Endothelial cell of umbilical vein (primary cell): ENCODE data around the gene TP73. TPM values are rescaled to one million over a fixed set of nuclear protein-coding genes. Genes with fewer than 3 reads are reported as not detected.

Experiments
- BruUV-seq: library from RNA; stranded (reverse); fragments of 400-500 nt; replicated peaks from 2 replicates; lab custom pipeline; 2021; lab: Mats Ljungman, UMichigan
- CTCF ChIA-PET: fragments of 300-600, 350-600 bp; sonication (Branson Sonifier 250); formaldehyde crosslinking; loops from one replicate; lab custom pipeline; 2021; ENCODE audit warnings: antibody characterized with exemption, inconsistent platforms; lab: Charles Lee
- POLR2A ChIA-PET: fragments of 300-600, 350-600 bp; sonication (Branson Sonifier 250); formaldehyde crosslinking; loops from one replicate; lab custom pipeline; 2021; ENCODE audit warnings: antibody characterized with exemption, inconsistent platforms; lab: Charles Lee
- DNase-seq: peaks from one replicate; pipeline ENCODE4 v3.0.0-alpha.2; 2011; ENCODE audit warnings: low read depth, low spot score
- FAIRE-seq: peaks from 2 replicates; lab custom pipeline; 2011; peaks lifted over from hg19 to GRCh38; lab: Jason Lieb, UNC
- H2AFZ ChIP-seq: 2 replicates; pipeline ENCODE4 v1.6.0; 2012; ENCODE audit warnings: low read depth, low read length, control low read depth, inconsistent platforms
- H3K27ac ChIP-seq: 2 replicates; pipeline ENCODE4 v1.5.1; 2011; ENCODE audit warnings: low read depth, mild to moderate bottlenecking, control low read depth, low read length, moderate library complexity; ENCODE audit not compliant: insufficient read depth
- H3K27me3 ChIP-seq, 2 experiments: 2 replicates each; pipeline versions ENCODE4 v1.6.0 to v1.6.1; 2011; ENCODE audit warnings: low read length in 2 of 2, mixed read lengths in 1 of 2; ENCODE audit not compliant: control insufficient read depth in 2 of 2, insufficient read depth in 2 of 2
- H3K36me3 ChIP-seq, 2 experiments: 2 replicates in 1 of 2; 3 replicates in 1 of 2; pipeline ENCODE4 v1.5.1; 2011; ENCODE audit warnings: low read length in 2 of 2, mild to moderate bottlenecking in 1 of 2, moderate library complexity in 1 of 2; ENCODE audit not compliant: control insufficient read depth in 2 of 2, insufficient read depth in 2 of 2; ENCODE audit errors: extremely low read depth in 1 of 2
- H3K4me1 ChIP-seq: 3 replicates; pipeline ENCODE4 v1.5.1; 2011; ENCODE audit warnings: mild to moderate bottlenecking, low read length; ENCODE audit not compliant: control insufficient read depth, insufficient read depth; ENCODE audit errors: extremely low read depth
- H3K4me2 ChIP-seq: 2 replicates; pipeline ENCODE4 v1.6.1; 2011; ENCODE audit warnings: low read length, control low read depth, mixed read lengths; ENCODE audit not compliant: insufficient read depth
- H3K4me3 ChIP-seq, 3 experiments: fragments of 200-600 bp in 1 of 3; sonication (generic), shearing (Covaris generic) in 1 of 3; replicated peaks in 1 of 3; 2 replicates each; pipeline ENCODE4 v1.5.1; 2011 to 2016; ENCODE audit warnings: control low read depth in 3 of 3, low read length in 3 of 3, mild to moderate bottlenecking in 2 of 3, inconsistent platforms in 1 of 3, low read depth in 1 of 3, moderate library complexity in 1 of 3; ENCODE audit not compliant: insufficient read depth in 1 of 3
- H3K79me2 ChIP-seq: 2 replicates; pipeline ENCODE4 v1.6.0; 2012; ENCODE audit warnings: low read length, inconsistent platforms; ENCODE audit not compliant: control insufficient read depth, insufficient read depth
- H3K9ac ChIP-seq: replicated peaks from 2 replicates; pipeline ENCODE3; 2011; ENCODE audit warnings: low read length, control low read depth; ENCODE audit not compliant: insufficient read depth; ENCODE audit errors: extremely low read depth
- H3K9me1 ChIP-seq: replicated peaks from 3 replicates; pipeline ENCODE4 v1.6.0; 2011; ENCODE audit warnings: mild to moderate bottlenecking, low read length; ENCODE audit not compliant: control insufficient read depth, insufficient read depth; ENCODE audit errors: extremely low read depth
- H3K9me3 ChIP-seq: replicated peaks from 2 replicates; pipeline ENCODE4 v1.5.1; 2012; ENCODE audit warnings: low read length, inconsistent platforms; ENCODE audit not compliant: control insufficient read depth, insufficient read depth
- H4K20me1 ChIP-seq: replicated peaks from 2 replicates; pipeline ENCODE3; 2011; ENCODE audit warnings: mild to moderate bottlenecking, low read length; ENCODE audit not compliant: control insufficient read depth, insufficient read depth; ENCODE audit errors: extremely low read depth
- CTCF ChIP-seq, 2 donors: IDR thresholded peaks; 1 replicate in 1 of 2; 2 replicates in 1 of 2; pipeline ENCODE4 v1.5.1; 2011; ENCODE audit warnings: low read length in 2 of 2, mild to moderate bottlenecking in 2 of 2, moderate library complexity in 2 of 2, control low read depth in 1 of 2, inconsistent platforms in 1 of 2, low read depth in 1 of 2; ENCODE audit not compliant: insufficient read depth in 1 of 2; ENCODE audit errors: extremely low read depth in 1 of 2
- EZH2 ChIP-seq: IDR thresholded peaks from 2 replicates; pipeline ENCODE4 v1.6.1; 2012; ENCODE audit warnings: borderline replicate concordance, low read depth, mild to moderate bottlenecking, moderate library complexity, low read length, inconsistent platforms; ENCODE audit not compliant: severe bottlenecking
- FOS ChIP-seq: IDR thresholded peaks from 2 replicates; pipeline ENCODE4 v1.6.1; 2011; ENCODE audit warnings: mild to moderate bottlenecking, low read length, moderate library complexity, borderline replicate concordance; ENCODE audit not compliant: insufficient read depth
- GATA2 ChIP-seq: IDR thresholded peaks from 2 replicates; pipeline ENCODE4 v1.7.0; 2011; ENCODE audit warnings: low read depth, mild to moderate bottlenecking, moderate library complexity, mixed read lengths, low read length; ENCODE audit not compliant: insufficient read length, insufficient read depth
- JUN ChIP-seq: IDR thresholded peaks from 2 replicates; pipeline ENCODE4 v1.6.1; 2011; ENCODE audit warnings: borderline replicate concordance, low read depth; ENCODE audit not compliant: insufficient read length, insufficient read depth
- MAX ChIP-seq: IDR thresholded peaks from 2 replicates; pipeline ENCODE4 v1.6.1; 2011; ENCODE audit not compliant: insufficient read depth, insufficient read length
- MYC ChIP-seq: IDR thresholded peaks from one replicate; pipeline ENCODE4 v1.6.1; 2011; ENCODE audit warnings: mild to moderate bottlenecking, low read depth, low read length
- POLR2A ChIP-seq: IDR thresholded peaks from 2 replicates; pipeline ENCODE4 v1.6.1; 2012; ENCODE audit warnings: low read depth, mild to moderate bottlenecking, control low read depth, low read length
- POLR2AphosphoS5 ChIP-seq: IDR thresholded peaks from 2 replicates; pipeline ENCODE4 v1.6.1; 2012; ENCODE audit warnings: low read depth, mild to moderate bottlenecking, control low read depth, low read length, moderate library complexity; ENCODE audit not compliant: insufficient read depth
- dilution Hi-C: fragments of 300-500 bp; cut with MboI; formaldehyde crosslinking; loops from one replicate; pipeline ENCODE4 v1.15.0; 2019; ENCODE audit warnings: low sequenced_read_pairs; ENCODE audit not compliant: extremely low pct_ligation_motif_present
- intact Hi-C: fragments of 100-400 bp; cut with micrococcal nuclease; formaldehyde crosslinking; loops from one replicate; pipeline ENCODE4 v1.10.0; 2022
- polyA plus RNA-seq, 4 experiments: library from polyadenylated mRNA; depleted of rRNA in 3 of 4; stranded (reverse) in 3 of 4; unstranded in 1 of 4; fragments of >200 nt; gene quantifications; 2 replicates each; pipeline versions ENCODE4 v1.2.1 to v1.2.3, GENCODE V29; 2011 to 2012; ENCODE audit warnings: missing spikeins in 1 of 4
- total RNA-seq: library from RNA; stranded (reverse); gene quantifications from 2 replicates; pipeline ENCODE4 v1.2.3, GENCODE V29; 2021

The TP73 gene
- total and polyA plus RNA-seq, 2 donors (not counting 3 experiments of a cell fraction or from before 2014, with no cell fraction given): 0.03 to 0.15 TPM

- POLR2A ChIA-PET: no interaction called here
- DNase-seq (no peak), FAIRE-seq (no peak)
- dilution Hi-C loops: no loop called here
- Histone ChIP-seq H3K9me3 (no peaks in the 10 kb centered on the region), H4K20me1 (no peaks in the 10 kb centered on the region), H3K27me3 (no peaks in the 10 kb centered on the region), H3K4me3 (no peak overlapping the region), H3K9ac (no peak overlapping the region), H3K9me1 (no peaks in the 10 kb centered on the region), H3K79me2 (no peaks in the 10 kb centered on the region), H3K4me1 (no peaks in the 10 kb centered on the region), H2AFZ (no peak overlapping the region), H3K27ac (no peak overlapping the region), H3K4me2 (no peak overlapping the region), H3K36me3 (no peaks in the 10 kb centered on the region)
- TF ChIP-seq MYC (no peak), FOS (no peak), MAX (no peak), GATA2 (no peak), EZH2 (no peak), CTCF (IDR thresholded peaks at IDR 0.05; ENCODE audit: extremely low read depth in 1 of 2, insufficient read depth in 1 of 2, low read depth in 1 of 2, low read length in 2 of 2) (no peak), POLR2AphosphoS5 (no peak), JUN (no peak), POLR2A (no peak)
- BruUV-seq: no TSS peak
- CTCF ChIA-PET: no interaction called here
- intact Hi-C loops: no loop called here
These were observed 23.1 kb downstream of the TP73 start for GRCh38 chr1:3675436-3675835.
